HG03457 (cell line): ENCODE results near the gene TMOD1.
A peak's percentile ranks its signal among the peaks of the same experiment; 100 is the strongest.
"Not testable (repeated sequence)": the region's sequence is repeated elsewhere in the genome, so short reads cannot be mapped to it uniquely, and the experiment has no call there.

ENCODE experiments used
- ATAC-seq: cut with Tn5 transposase; IDR thresholded peaks from one replicate; pipeline ENCODE4 v1.9.1; 2021; ENCODE audit warnings: moderate number of reproducible peaks; ENCODE audit not compliant: unreplicated experiment

The TMOD1 gene

GRCh38 chr9:97501177-97501971, at the start of gene TMOD1:
TSS of gene TMOD1 (plus strand) at chr9:97501666. CDS start at chr9:97524189, 22,523 bp downstream.
- ATAC-seq, result no peak

GRCh38 chr9:97453573-97453972, 47.9 kb upstream of the TMOD1 start:
- ATAC-seq, result not testable (repeated sequence)

GRCh38 chr9:97456841-97457240, 44.6 kb upstream of the TMOD1 start:
- not testable (repeated sequence) for ATAC-seq

GRCh38 chr9:97459326-97459725, 42.1 kb upstream of the TMOD1 start:
- ATAC-seq, result no peak

- ATAC-seq, result no peak
These were observed 39.3 kb upstream of the TMOD1 start for GRCh38 chr9:97462159-97462558.

GRCh38 chr9:97462914-97463313, 38.6 kb upstream of the TMOD1 start:
- ATAC-seq, result no peak

GRCh38 chr9:97468658-97469448, 32.6 kb upstream of the TMOD1 start:
- ATAC-seq, result peak; percentile 59

GRCh38 chr9:97470076-97470475, 31.4 kb upstream of the TMOD1 start:
- ATAC-seq, result no peak

- ATAC-seq, result no peak
These were observed 27.7 kb upstream of the TMOD1 start for GRCh38 chr9:97473717-97474116.

- no peak for ATAC-seq
These were observed 27.0 kb upstream of the TMOD1 start for GRCh38 chr9:97474372-97474925.

- ATAC-seq, result no peak
These were observed 26.4 kb upstream of the TMOD1 start for GRCh38 chr9:97475059-97475458.

- ATAC-seq, result no peak
These were observed 23.0 kb upstream of the TMOD1 start for GRCh38 chr9:97478301-97478981.

GRCh38 chr9:97479496-97480159, 21.8 kb upstream of the TMOD1 start:
- ATAC-seq, result no peak

GRCh38 chr9:97480174-97480573, 21.3 kb upstream of the TMOD1 start:
- no peak for ATAC-seq

GRCh38 chr9:97480749-97481148, 20.7 kb upstream of the TMOD1 start:
- no peak for ATAC-seq

GRCh38 chr9:97484134-97484533, 17.3 kb upstream of the TMOD1 start:
- no peak for ATAC-seq

- no peak for ATAC-seq
These were observed 14.4 kb upstream of the TMOD1 start for GRCh38 chr9:97487107-97487506.

GRCh38 chr9:97487861-97488260, 13.6 kb upstream of the TMOD1 start:
- no peak for ATAC-seq

GRCh38 chr9:97491216-97491999, 10.1 kb upstream of the TMOD1 start:
- no peak for ATAC-seq
